Heart left ventricle (tissue), 16 donors: Measurements from ENCODE around the gene LMNTD2. TPM values are rescaled to one million over a fixed set of nuclear protein-coding genes. Genes with fewer than 3 reads are reported as not detected.
A peak's percentile ranks its signal among the peaks of the same experiment; 100 is the strongest.

Source experiments
- ATAC-seq, 4 donors: fragments of 200-7000 bp; cut with Tn5 transposase; one replicate each; pipeline ENCODE4 v1.9.1; 2020 to 2022; ENCODE audit warnings: moderate library complexity in 4 of 4, mild to moderate bottlenecking in 3 of 4, moderate number of reproducible peaks in 1 of 4
- DNase-seq, 5 donors: peaks; one replicate each; pipeline ENCODE4 v3.0.0-alpha.2; 2020
- H3K27ac ChIP-seq, 12 donors: fragments of 200-600 bp; sonication (generic) in 4 of 12; one replicate each; pipeline versions ENCODE4 v1.5.0 to v1.8.0; 2016 to 2022; ENCODE audit warnings: mild to moderate bottlenecking in 2 of 12
- H3K27me3 ChIP-seq, 9 donors: fragments of 200-600 bp; sonication (generic) in 2 of 9; one replicate each; pipeline versions ENCODE4 v1.5.1 to v1.8.0; 2016 to 2022; ENCODE audit warnings: mild to moderate bottlenecking in 3 of 9
- H3K36me3 ChIP-seq, 9 donors: fragments of 200-600 bp; sonication (generic) in 2 of 9; one replicate each; pipeline versions ENCODE4 v1.5.0 to v1.8.0; 2018 to 2022; ENCODE audit warnings: mild to moderate bottlenecking in 2 of 9
- H3K4me1 ChIP-seq, 12 donors: fragments of 200-600 bp; sonication (generic) in 4 of 12; one replicate each; pipeline versions ENCODE4 v1.5.0 to v1.8.0; 2016 to 2022; ENCODE audit warnings: mild to moderate bottlenecking in 3 of 12
- H3K4me3 ChIP-seq, 12 donors: fragments of 200-600 bp; sonication (generic) in 4 of 12; one replicate each; pipeline versions ENCODE4 v1.5.0 to v1.8.0; 2017 to 2022; ENCODE audit warnings: mild to moderate bottlenecking in 9 of 12, moderate library complexity in 4 of 12
- H3K9me3 ChIP-seq, 12 donors: fragments of 200-600 bp; sonication (generic) in 4 of 12; one replicate each; pipeline versions ENCODE4 v1.5.0 to v1.8.0; 2016 to 2022; ENCODE audit warnings: mild to moderate bottlenecking in 1 of 12
- CTCF ChIP-seq, 12 donors: fragments of 200-600 bp; sonication (generic) in 4 of 12; IDR thresholded peaks; one replicate each; pipeline versions ENCODE4 v1.5.0 to v1.8.0; 2018 to 2022; ENCODE audit warnings: antibody characterized with exemption in 12 of 12, mild to moderate bottlenecking in 5 of 12
- POLR2A ChIP-seq, 2 donors: fragments of 450-650 bp; IDR thresholded peaks; one replicate each; pipeline ENCODE4 v1.6.1; 2017; ENCODE audit warnings: antibody characterized with exemption in 2 of 2, mild to moderate bottlenecking in 2 of 2, moderate library complexity in 2 of 2
- WGBS, 4 donors: extraction: QIAGEN DNeasy Blood & Tissue Kit in 2 of 4; methylation state at CpG; one replicate each; pipeline versions ENCODE4 v1.1.5 to v1.1.7; 2013 to 2018; 5-methylcytosine and 5-hydroxymethylcytosine counted together
- intact Hi-C, 10 donors: fragments of 100-400 bp; cut with DNase I; formaldehyde crosslinking; loops; one replicate each; pipeline versions ENCODE4 v1.11.1 to v1.14.2; 2022
- polyA plus RNA-seq, 2 donors: library from polyadenylated mRNA; stranded (reverse); fragments of 200-250 nt; gene quantifications; one replicate each; pipeline ENCODE4 v1.2.3, GENCODE V29; 2013
- total RNA-seq, 9 donors: library from RNA; depleted of rRNA in 2 of 9; stranded (reverse); fragments of >200 nt in 2 of 9; fragmentation: NEBNext Ultra II Directional in 3 of 9; extraction: Animal tissue kit (Norgen Biotek cat#: 25700) in 3 of 9; gene quantifications; one replicate each; pipeline versions ENCODE4 v1.1.0 to v1.2.4, GENCODE V29; 2016 to 2023
- donor health status: ischemic (EF 13 %, LVEDD 7.1; RV severe dilation, severe dysfunction).
- donor health status: healthy with polysubstance abuse.
- donor health status: DM: no; HTN: yes; CAD: no.
- donor health status: DM: no; HTN: no; CAD: no.
- donor health status: ischemic (EF 25% LVEDD 6.9; RV normal size, moderate dysfunction).
- donor health status: ischemic (EF 25% LVEDD 5.7; RV mildly dilated, moderate dysfunction).
- donor health status: healthy.
- donor health status: DM: yes; HTN: yes; CAD: no.
- donor health status: ischemic (EF 35%, LVEDD 5.7; RV mildly dilated, moderate dysfunction).
- donor health status: nonischemic (EF 11% LVEDD 7.7; RV severe dilation, severe dysfunction).
- donor health status: DM: yes; HTN: yes; CAD: no.
- donor health status: PGD.
- donor health status: ischemic (EF 29% LVEDD 5.4; RV normal size, mild dysfunction).
- donor health status: nonischemic (EF 23%, LVEDD 6.1; RV moderate dilation, normal function).

LMNTD2 gene
- total and polyA plus RNA-seq, 11 donors: 0.10 to 1.6 (median 0.36) TPM; not detected in 2

GRCh38 chr11:573146-573759 lies 12.7 kb upstream of the LMNTD2 start:
- Histone ChIP-seq H3K9me3 (no peaks in the 10 kb centered on the region), H3K4me1 (peaks cover 10 to 39% (median 34%) of the 10 kb centered on the region in 12 donors), H3K4me3 (no peak overlapping the region), H3K27ac (peak overlapping the region in 1 of 12 donors; percentile 44), H3K36me3 (no peaks in the 10 kb centered on the region), H3K27me3 (peaks cover 0 to 6% (median 0%) of the 10 kb centered on the region in 9 donors)
- no peak for ATAC-seq
- TF ChIP-seq POLR2A (IDR thresholded peaks at IDR 0.05) (no peak), CTCF (IDR thresholded peaks at IDR 0.05) (no peak)
- intact Hi-C loops: no loop called here
- no peak for DNase-seq
- 88 to 95% (median 92%) methylated on average over 13 to 16 of the region's 16 CpGs for WGBS, 4 donors

GRCh38 chr11:571802-572185 lies 11.3 kb upstream of the LMNTD2 start:
- Histone ChIP-seq H3K36me3 (no peaks in the 10 kb centered on the region), H3K4me1 (peaks cover 0 to 38% (median 25%) of the 10 kb centered on the region in 12 donors), H3K9me3 (no peaks in the 10 kb centered on the region), H3K4me3 (no peak overlapping the region), H3K27me3 (peaks cover 0 to 6% (median 0%) of the 10 kb centered on the region in 9 donors), H3K27ac (no peak overlapping the region)
- intact Hi-C loops: no loop called here
- no peak for ATAC-seq
- TF ChIP-seq CTCF (IDR thresholded peaks at IDR 0.05) (no peak), POLR2A (IDR thresholded peaks at IDR 0.05) (no peak)
- no peak for DNase-seq
- 74 to 84% (median 77%) methylated on average over 8 of the region's 8 CpGs for WGBS, 4 donors

- peak in 3 of 4 donors; percentile 11 to 19 (median 19) for ATAC-seq
These were observed 8.8 kb upstream of the LMNTD2 start for GRCh38 chr11:569158-569885.

More at GRCh38 chr11:569158-569885, 8.8 kb upstream of the LMNTD2 start:
- peak in 3 of 5 donors; percentile 55 to 78 (median 74) for DNase-seq
- Histone ChIP-seq H3K27me3 (peaks cover 0 to 2% (median 0%) of the 10 kb centered on the region in 9 donors), H3K4me3 (peak overlapping the region; percentile 64 to 90 (median 76)), H3K9me3 (no peaks in the 10 kb centered on the region), H3K4me1 (peaks cover 0 to 32% (median 16%) of the 10 kb centered on the region in 12 donors), H3K36me3 (no peaks in the 10 kb centered on the region), H3K27ac (peak overlapping the region; percentile 87 to 100 (median 98))
- intact Hi-C loops: loop anchor here in 2 of 10 donors (2.0 to 5.0 kb wide), 2 partner anchors 45 to 128 kb away; partner anchors contain the start of genes DEAF1 (in 1 of the 2), IRF7 (in 1 of the 2) and TMEM80 (in 1 of the 2)
- WGBS, 4 donors: 22 to 47% (median 25%) methylated on average over 18 to 36 of the region's 36 CpGs
- TF ChIP-seq POLR2A (IDR thresholded peaks at IDR 0.05) (no peak), CTCF (IDR thresholded peaks at IDR 0.05) (no peak)
